COR-L47 (cell line): ENCODE data around the gene C4BPA.

Experiments
- DNase-seq: peaks from one replicate; lab custom pipeline; 2025; lab: John Stamatoyannopoulos, UW

Gene C4BPA

GRCh38 chr1:207077470-207078377, 26.3 kb upstream of the C4BPA start:
- peak; percentile 23 for DNase-seq

GRCh38 chr1:207078578-207079132, 25.4 kb upstream of the C4BPA start:
- DNase-seq = no peak

GRCh38 chr1:207079706-207080241, 24.3 kb upstream of the C4BPA start:
- DNase-seq = no peak

GRCh38 chr1:207081088-207081487, 22.9 kb upstream of the C4BPA start:
- no peak for DNase-seq

GRCh38 chr1:207081806-207082205, 22.2 kb upstream of the C4BPA start:
- DNase-seq = no peak

GRCh38 chr1:207084232-207084631, 19.8 kb upstream of the C4BPA start:
- DNase-seq = no peak

- DNase-seq = peak; percentile 55
These were observed 19.3 kb upstream of the C4BPA start for GRCh38 chr1:207084701-207085180.

GRCh38 chr1:207085887-207086286, 18.1 kb upstream of the C4BPA start:
- no peak for DNase-seq

- DNase-seq = no peak
These were observed 15.9 kb upstream of the C4BPA start for GRCh38 chr1:207088161-207088560.

GRCh38 chr1:207088701-207089626, 15.1 kb upstream of the C4BPA start, which contains the start of gene C4BPB:
C4BPB (plus strand) TSS chr1:207088860; CDS start chr1:207089532, 672 bp downstream.
- no peak for DNase-seq

- DNase-seq = no peak
These were observed 14.2 kb upstream of the C4BPA start for GRCh38 chr1:207089627-207090355.

- no peak for DNase-seq
These were observed 12.7 kb upstream of the C4BPA start for GRCh38 chr1:207091200-207091908.

- no peak for DNase-seq
These were observed 10.1 kb upstream of the C4BPA start for GRCh38 chr1:207093944-207094343.

- no peak for DNase-seq
These were observed 6.1 kb upstream of the C4BPA start for GRCh38 chr1:207097871-207098324.

- DNase-seq = no peak
These were observed 2.3 kb upstream of the C4BPA start for GRCh38 chr1:207101720-207102119.

GRCh38 chr1:207102146-207102545, 1.9 kb upstream of the C4BPA start:
- no peak for DNase-seq

- DNase-seq = no peak
These were observed 1.4 kb upstream of the C4BPA start for GRCh38 chr1:207102659-207103058.

GRCh38 chr1:207109004-207109403, 5.0 kb downstream of the C4BPA start:
- DNase-seq = no peak

GRCh38 chr1:207112616-207113296, 8.7 kb downstream of the C4BPA start:
- DNase-seq = no peak

GRCh38 chr1:207115269-207115668, 11.2 kb downstream of the C4BPA start:
- DNase-seq = no peak
